Measurements from ENCODE around the gene ATG5.

Gene ATG5

GRCh38 chr6:106226676-106227075, 98.9 kb downstream of the ATG5 start:
- DNase-seq (ENCODE audit: low spot score in 2 of 2) (no peak), ATAC-seq (replicated peaks; ENCODE audit: extremely low read depth, poor library complexity, severe bottlenecking) (no peak)
- Mint-ChIP-seq H3K4me3 (no peak overlapping the region), H3K27ac (ENCODE audit: low read depth) (peak overlapping the region; percentile 70), H3K9me3 (no peaks in the 10 kb centered on the region), H3K4me1 (peaks cover 22% of the 10 kb centered on the region), H3K27me3 (no peaks in the 10 kb centered on the region), H3K36me3 (ENCODE audit: insufficient read depth) (peaks cover 2% of the 10 kb centered on the region)

- H3K4me3 Mint-ChIP-seq = no peak overlapping the region
- peaks cover 22% of the 10 kb centered on the region for H3K4me1 Mint-ChIP-seq
- no peaks in the 10 kb centered on the region for H3K9me3 Mint-ChIP-seq
- H3K27me3 Mint-ChIP-seq = no peaks in the 10 kb centered on the region
- no peak for DNase-seq (ENCODE audit: low spot score in 2 of 2)
- peak overlapping the region; percentile 70 for H3K27ac Mint-ChIP-seq (ENCODE audit: low read depth)
- H3K36me3 Mint-ChIP-seq (ENCODE audit: insufficient read depth) = peaks cover 2% of the 10 kb centered on the region
- no peak for ATAC-seq (replicated peaks; ENCODE audit: extremely low read depth, poor library complexity, severe bottlenecking)
These were observed 100.0 kb downstream of the ATG5 start for GRCh38 chr6:106225581-106225980.

GRCh38 chr6:106223300-106223930, 102.1 kb downstream of the ATG5 start:
- Mint-ChIP-seq H3K4me3 (no peak overlapping the region), H3K27me3 (no peaks in the 10 kb centered on the region), H3K9me3 (no peaks in the 10 kb centered on the region), H3K36me3 (ENCODE audit: insufficient read depth) (peaks cover 2% of the 10 kb centered on the region), H3K27ac (ENCODE audit: low read depth) (peak overlapping the region; percentile 47), H3K4me1 (peaks cover 22% of the 10 kb centered on the region)
- peak; percentile 50 to 63 for DNase-seq (ENCODE audit: low spot score in 2 of 2)
- ATAC-seq (replicated peaks; ENCODE audit: extremely low read depth, poor library complexity, severe bottlenecking) = peak; percentile 71

GRCh38 chr6:106220485-106220884, 105.1 kb downstream of the ATG5 start:
- H3K9me3 Mint-ChIP-seq = no peaks in the 10 kb centered on the region
- no peak overlapping the region for H3K4me3 Mint-ChIP-seq
- no peaks in the 10 kb centered on the region for H3K27me3 Mint-ChIP-seq
- no peak for DNase-seq (ENCODE audit: low spot score in 2 of 2)
- peaks cover 16% of the 10 kb centered on the region for H3K4me1 Mint-ChIP-seq
- peaks cover 4% of the 10 kb centered on the region for H3K36me3 Mint-ChIP-seq (ENCODE audit: insufficient read depth)
- no peak overlapping the region for H3K27ac Mint-ChIP-seq (ENCODE audit: low read depth)
- no peak for ATAC-seq (replicated peaks; ENCODE audit: extremely low read depth, poor library complexity, severe bottlenecking)

- H3K9me3 Mint-ChIP-seq = no peaks in the 10 kb centered on the region
- no peaks in the 10 kb centered on the region for H3K27me3 Mint-ChIP-seq
- H3K27ac Mint-ChIP-seq (ENCODE audit: low read depth) = no peak overlapping the region
- H3K4me3 Mint-ChIP-seq = no peak overlapping the region
- DNase-seq (ENCODE audit: low spot score in 2 of 2) = no peak
- ATAC-seq (replicated peaks; ENCODE audit: extremely low read depth, poor library complexity, severe bottlenecking) = no peak
- H3K4me1 Mint-ChIP-seq = peaks cover 17% of the 10 kb centered on the region
- H3K36me3 Mint-ChIP-seq (ENCODE audit: insufficient read depth) = peaks cover 2% of the 10 kb centered on the region
These were observed 109.0 kb downstream of the ATG5 start for GRCh38 chr6:106216527-106216926.

GRCh38 chr6:106215608-106216007, 110.0 kb downstream of the ATG5 start:
- H3K27me3 Mint-ChIP-seq = no peaks in the 10 kb centered on the region
- H3K4me3 Mint-ChIP-seq = no peak overlapping the region
- no peaks in the 10 kb centered on the region for H3K9me3 Mint-ChIP-seq
- no peak overlapping the region for H3K27ac Mint-ChIP-seq (ENCODE audit: low read depth)
- no peak for DNase-seq (ENCODE audit: low spot score in 2 of 2)
- peaks cover 23% of the 10 kb centered on the region for H3K4me1 Mint-ChIP-seq
- ATAC-seq (replicated peaks; ENCODE audit: extremely low read depth, poor library complexity, severe bottlenecking) = no peak
- H3K36me3 Mint-ChIP-seq (ENCODE audit: insufficient read depth) = peaks cover 4% of the 10 kb centered on the region

GRCh38 chr6:106214531-106214930, 111.0 kb downstream of the ATG5 start:
- ATAC-seq (replicated peaks; ENCODE audit: extremely low read depth, poor library complexity, severe bottlenecking) (no peak), DNase-seq (ENCODE audit: low spot score in 2 of 2) (no peak)
- Mint-ChIP-seq H3K27me3 (no peaks in the 10 kb centered on the region), H3K36me3 (ENCODE audit: insufficient read depth) (peaks cover 4% of the 10 kb centered on the region), H3K4me1 (peaks cover 24% of the 10 kb centered on the region), H3K9me3 (no peaks in the 10 kb centered on the region), H3K4me3 (no peak overlapping the region), H3K27ac (ENCODE audit: low read depth) (peak overlapping the region; percentile 66)

- H3K9me3 Mint-ChIP-seq = no peaks in the 10 kb centered on the region
- peaks cover 30% of the 10 kb centered on the region for H3K4me1 Mint-ChIP-seq
- no peak overlapping the region for H3K4me3 Mint-ChIP-seq
- no peak for DNase-seq (ENCODE audit: low spot score in 2 of 2)
- peak overlapping the region; percentile 66 for H3K27ac Mint-ChIP-seq (ENCODE audit: low read depth)
- H3K27me3 Mint-ChIP-seq = no peaks in the 10 kb centered on the region
- no peak for ATAC-seq (replicated peaks; ENCODE audit: extremely low read depth, poor library complexity, severe bottlenecking)
- H3K36me3 Mint-ChIP-seq (ENCODE audit: insufficient read depth) = peaks cover 4% of the 10 kb centered on the region
These were observed 111.8 kb downstream of the ATG5 start for GRCh38 chr6:106213660-106214289.

- ATAC-seq (replicated peaks; ENCODE audit: extremely low read depth, poor library complexity, severe bottlenecking) (no peak), DNase-seq (ENCODE audit: low spot score in 2 of 2) (no peak)
- H3K4me3 Mint-ChIP-seq = no peak overlapping the region
- H3K27ac Mint-ChIP-seq (ENCODE audit: low read depth) = no peak overlapping the region
- peaks cover 4% of the 10 kb centered on the region for H3K36me3 Mint-ChIP-seq (ENCODE audit: insufficient read depth)
- no peaks in the 10 kb centered on the region for H3K9me3 Mint-ChIP-seq
- peaks cover 30% of the 10 kb centered on the region for H3K4me1 Mint-ChIP-seq
- no peaks in the 10 kb centered on the region for H3K27me3 Mint-ChIP-seq
These were observed 113.0 kb downstream of the ATG5 start for GRCh38 chr6:106212576-106212975.

GRCh38 chr6:106206905-106207304, 118.7 kb downstream of the ATG5 start:
- Mint-ChIP-seq H3K27me3 (no peaks in the 10 kb centered on the region), H3K4me3 (no peak overlapping the region), H3K9me3 (no peaks in the 10 kb centered on the region), H3K36me3 (ENCODE audit: insufficient read depth) (peaks cover 7% of the 10 kb centered on the region), H3K4me1 (peaks cover 21% of the 10 kb centered on the region), H3K27ac (ENCODE audit: low read depth) (no peak overlapping the region)
- no peak for DNase-seq (ENCODE audit: low spot score in 2 of 2)
- ATAC-seq (replicated peaks; ENCODE audit: extremely low read depth, poor library complexity, severe bottlenecking) = no peak

- Mint-ChIP-seq H3K9me3 (no peaks in the 10 kb centered on the region), H3K27ac (ENCODE audit: low read depth) (peak overlapping the region; percentile 50), H3K4me3 (no peak overlapping the region), H3K36me3 (ENCODE audit: insufficient read depth) (peaks cover 8% of the 10 kb centered on the region), H3K27me3 (no peaks in the 10 kb centered on the region), H3K4me1 (peaks cover 18% of the 10 kb centered on the region)
- DNase-seq (ENCODE audit: low spot score in 2 of 2) (no peak), ATAC-seq (replicated peaks; ENCODE audit: extremely low read depth, poor library complexity, severe bottlenecking) (no peak)
These were observed 120.6 kb downstream of the ATG5 start for GRCh38 chr6:106204961-106205360.

- Mint-ChIP-seq H3K27ac (ENCODE audit: low read depth) (no peak overlapping the region), H3K4me3 (no peak overlapping the region), H3K36me3 (ENCODE audit: insufficient read depth) (peaks cover 13% of the 10 kb centered on the region), H3K27me3 (no peaks in the 10 kb centered on the region), H3K4me1 (peaks cover 37% of the 10 kb centered on the region), H3K9me3 (no peaks in the 10 kb centered on the region)
- ATAC-seq (replicated peaks; ENCODE audit: extremely low read depth, poor library complexity, severe bottlenecking) = no peak
- no peak for DNase-seq (ENCODE audit: low spot score in 2 of 2)
These were observed 125.6 kb downstream of the ATG5 start for GRCh38 chr6:106199998-106200397.

GRCh38 chr6:106199331-106199730, 126.2 kb downstream of the ATG5 start:
- Mint-ChIP-seq H3K27me3 (no peaks in the 10 kb centered on the region), H3K9me3 (no peaks in the 10 kb centered on the region), H3K27ac (ENCODE audit: low read depth) (no peak overlapping the region), H3K4me3 (no peak overlapping the region), H3K36me3 (ENCODE audit: insufficient read depth) (peaks cover 13% of the 10 kb centered on the region), H3K4me1 (peaks cover 34% of the 10 kb centered on the region)
- ATAC-seq (replicated peaks; ENCODE audit: extremely low read depth, poor library complexity, severe bottlenecking) = no peak
- DNase-seq (ENCODE audit: low spot score in 2 of 2) = no peak
